Measurements from ENCODE around the gene KRT76.

DNA sequence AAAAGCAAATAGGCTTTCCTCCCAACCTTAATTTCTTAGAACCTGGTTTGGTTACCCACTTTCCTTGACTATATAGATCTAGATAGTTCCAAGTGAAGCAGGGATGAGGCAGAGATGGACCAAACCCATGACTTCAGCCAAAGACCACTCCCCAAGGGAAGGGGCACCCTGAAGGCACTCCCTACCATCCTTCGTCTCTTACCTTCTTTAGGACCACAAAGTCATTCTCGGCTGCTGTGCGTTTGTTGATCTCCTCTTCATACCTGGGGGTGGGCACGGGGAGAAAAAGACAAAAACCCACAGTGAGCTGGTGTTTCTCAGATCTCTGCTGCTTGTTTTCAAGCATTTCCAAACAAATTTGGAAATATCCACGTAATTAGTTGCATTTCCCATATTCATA, 33.4 kb upstream of the KRT76 start:
- TF ChIP-seq, protein P1, sequence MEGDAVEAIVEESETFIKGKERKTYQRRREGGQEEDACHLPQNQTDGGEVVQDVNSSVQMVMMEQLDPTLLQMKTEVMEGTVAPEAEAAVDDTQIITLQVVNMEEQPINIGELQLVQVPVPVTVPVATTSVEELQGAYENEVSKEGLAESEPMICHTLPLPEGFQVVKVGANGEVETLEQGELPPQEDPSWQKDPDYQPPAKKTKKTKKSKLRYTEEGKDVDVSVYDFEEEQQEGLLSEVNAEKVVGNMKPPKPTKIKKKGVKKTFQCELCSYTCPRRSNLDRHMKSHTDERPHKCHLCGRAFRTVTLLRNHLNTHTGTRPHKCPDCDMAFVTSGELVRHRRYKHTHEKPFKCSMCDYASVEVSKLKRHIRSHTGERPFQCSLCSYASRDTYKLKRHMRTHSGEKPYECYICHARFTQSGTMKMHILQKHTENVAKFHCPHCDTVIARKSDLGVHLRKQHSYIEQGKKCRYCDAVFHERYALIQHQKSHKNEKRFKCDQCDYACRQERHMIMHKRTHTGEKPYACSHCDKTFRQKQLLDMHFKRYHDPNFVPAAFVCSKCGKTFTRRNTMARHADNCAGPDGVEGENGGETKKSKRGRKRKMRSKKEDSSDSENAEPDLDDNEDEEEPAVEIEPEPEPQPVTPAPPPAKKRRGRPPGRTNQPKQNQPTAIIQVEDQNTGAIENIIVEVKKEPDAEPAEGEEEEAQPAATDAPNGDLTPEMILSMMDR (IDR thresholded peaks at IDR 0.05; ENCODE audit: low read depth, low read length), result no peak
- TF ChIP-seq EZH2phosphoT487 (IDR thresholded peaks at IDR 0.05; ENCODE audit: low read depth), result no peak
